ENCODE measurements around the gene CAST.
"Not testable (repeated sequence)": the region's sequence is repeated elsewhere in the genome, so short reads cannot be mapped to it uniquely, and the experiment has no call there.

The CAST gene

DNA sequence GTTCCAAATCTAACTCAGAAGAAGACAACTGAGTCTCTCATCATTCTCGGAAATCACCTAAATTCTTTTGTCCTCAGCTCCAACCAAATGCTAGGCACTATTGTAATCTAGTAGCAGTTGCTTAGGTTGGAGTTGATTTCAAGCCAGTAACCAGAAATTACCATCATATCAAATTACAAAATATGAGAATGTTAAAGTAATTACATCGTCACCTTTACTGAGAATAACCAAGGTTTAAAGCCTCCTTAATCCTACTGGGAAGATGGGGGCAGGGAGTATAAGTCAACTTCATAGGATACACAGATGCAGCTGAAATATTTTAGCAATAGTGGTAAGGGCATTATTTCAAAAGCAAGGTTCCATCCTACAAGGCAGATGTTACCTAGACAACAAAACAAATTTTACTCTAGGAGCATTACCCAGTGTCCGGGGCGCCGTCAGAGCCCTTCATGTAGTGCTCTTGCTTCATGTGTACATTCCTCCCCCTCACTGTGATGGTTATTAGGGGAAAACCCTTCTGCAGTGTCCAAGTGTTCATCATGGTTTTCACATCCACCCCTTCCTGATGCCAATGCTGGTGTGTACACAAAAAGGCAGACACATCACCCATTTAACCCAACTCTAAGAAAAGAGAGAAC is 126.1 kb downstream of the CAST start:
- DNase-seq, result no peak

DNA sequence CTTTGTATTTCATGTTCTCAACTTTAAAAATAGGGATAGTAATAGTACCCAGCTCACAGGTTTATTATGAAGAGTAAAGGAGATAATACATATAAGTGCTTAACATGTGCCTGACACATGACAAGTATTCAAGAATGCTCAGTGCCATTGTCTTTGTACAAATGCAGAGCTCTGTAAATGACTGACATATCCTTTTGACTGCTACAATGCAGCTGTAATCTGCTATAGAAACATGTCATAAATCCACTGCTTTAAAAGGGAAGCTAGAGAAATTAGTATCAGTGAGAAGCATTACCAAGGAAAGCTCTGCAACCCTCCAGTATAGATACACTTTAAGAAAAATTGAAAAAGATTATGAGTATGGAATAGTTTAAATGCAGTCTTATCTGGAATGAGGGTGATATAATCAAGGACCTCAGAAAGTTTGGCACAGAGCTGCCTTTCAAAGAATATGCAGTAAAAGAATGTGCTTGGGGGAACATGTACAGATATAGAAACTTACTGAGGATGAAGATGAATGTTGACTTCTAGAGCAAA is 127.7 kb downstream of the CAST start:
- DNase-seq, result no peak

DNA sequence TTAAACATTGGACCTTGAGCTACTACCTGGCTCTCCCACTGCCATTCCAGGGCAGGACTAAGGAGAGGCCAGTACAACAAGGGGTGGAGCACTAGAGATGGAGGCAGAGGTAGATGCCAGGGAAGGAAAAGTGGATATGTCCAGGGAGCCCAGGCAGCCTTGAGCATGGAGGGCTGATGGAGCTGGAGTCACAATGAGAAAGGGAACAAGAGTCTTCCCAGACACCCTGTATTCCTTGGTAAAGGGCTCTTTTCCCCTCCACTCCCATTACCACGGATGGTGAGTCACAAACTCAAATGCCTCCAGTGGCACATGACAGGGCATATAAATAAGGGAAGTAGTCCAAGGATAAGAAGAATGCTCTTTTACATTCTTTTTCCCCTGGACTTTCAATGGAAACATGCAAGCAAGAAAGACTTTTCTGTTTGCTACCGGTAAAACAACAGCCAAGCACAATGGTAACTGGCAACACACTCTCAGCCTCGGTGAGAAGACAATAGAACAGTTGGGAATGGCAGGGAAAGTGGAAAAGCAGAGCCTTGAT is 128.9 kb downstream of the CAST start:
- no peak for DNase-seq

DNA sequence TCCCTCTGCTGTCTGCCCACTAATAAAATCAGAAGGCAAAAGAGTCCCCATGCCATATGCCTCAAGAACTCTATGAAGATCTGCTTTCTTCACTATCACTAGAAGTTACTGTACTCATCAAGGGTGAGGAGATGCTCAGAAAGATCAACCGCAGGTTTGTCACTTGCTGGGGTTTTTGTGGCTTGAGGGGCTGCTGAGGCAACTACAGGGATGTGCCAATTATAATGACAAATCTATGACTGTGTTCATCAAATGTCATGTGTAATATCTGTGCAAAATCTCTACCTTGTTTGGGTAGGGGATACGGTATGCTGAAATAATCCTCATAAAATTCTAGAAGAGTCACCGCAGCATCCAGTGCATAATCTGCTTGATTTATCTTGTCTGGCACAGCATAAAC is 132.6 kb downstream of the CAST start:
- no peak for DNase-seq

DNA sequence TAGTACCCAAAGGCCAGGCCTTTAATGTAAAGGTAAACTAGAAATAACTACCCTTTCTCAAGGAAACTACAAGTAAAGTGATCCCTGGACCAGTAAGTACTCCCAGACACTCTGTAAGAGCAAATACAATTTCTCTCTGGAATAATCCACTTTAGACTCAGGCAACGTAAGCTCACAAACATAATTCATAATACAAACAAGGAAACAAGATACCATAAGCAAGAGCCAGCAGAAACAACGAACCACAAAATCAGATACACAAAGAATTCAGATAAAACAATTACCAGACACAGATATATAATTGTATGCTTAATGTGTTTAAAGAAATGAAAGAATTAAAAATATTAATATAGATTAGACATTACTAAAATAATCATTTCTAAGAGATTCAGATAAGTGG is 133.4 kb downstream of the CAST start:
- no peak for DNase-seq

DNA sequence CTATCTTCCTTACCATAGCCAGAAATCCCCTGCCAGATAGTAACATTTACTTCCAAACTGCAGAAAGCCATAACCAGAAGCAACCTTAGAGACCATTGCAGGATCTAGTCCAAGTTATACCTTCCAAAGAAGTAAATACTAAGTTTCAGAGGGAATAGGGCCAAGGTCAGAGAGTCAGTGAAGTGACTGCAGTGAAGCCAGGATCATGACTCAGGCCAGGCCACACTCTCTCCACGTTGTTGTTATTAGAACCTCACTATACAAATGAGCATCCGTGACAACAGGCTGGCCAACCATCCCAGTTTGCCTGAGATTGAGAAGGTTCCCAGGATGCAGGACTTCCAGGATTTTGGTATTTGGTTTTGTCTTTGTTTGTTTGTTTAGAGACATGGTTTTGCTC is 134.3 kb downstream of the CAST start:
- DNase-seq, result no peak

DNA sequence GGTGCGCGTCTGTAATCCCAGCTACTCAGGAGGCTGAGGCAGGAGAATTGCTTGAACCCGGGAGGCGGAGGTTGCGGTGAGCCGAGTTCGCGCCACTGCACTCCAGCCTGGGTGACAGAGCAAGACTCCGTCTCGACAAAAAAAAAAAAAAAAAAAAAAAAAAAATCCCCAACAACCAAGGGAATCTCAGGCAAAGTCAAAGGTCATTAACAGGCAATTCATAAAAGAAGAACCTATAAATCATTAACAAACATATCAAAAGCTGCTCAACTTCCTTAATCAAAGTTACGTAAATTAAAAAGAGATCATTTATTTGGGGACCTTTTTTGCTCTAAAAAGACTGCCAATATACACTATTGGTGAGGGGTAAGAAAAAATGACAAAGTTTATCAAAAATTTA is 139.5 kb downstream of the CAST start:
- DNase-seq, result not testable (repeated sequence)

DNA sequence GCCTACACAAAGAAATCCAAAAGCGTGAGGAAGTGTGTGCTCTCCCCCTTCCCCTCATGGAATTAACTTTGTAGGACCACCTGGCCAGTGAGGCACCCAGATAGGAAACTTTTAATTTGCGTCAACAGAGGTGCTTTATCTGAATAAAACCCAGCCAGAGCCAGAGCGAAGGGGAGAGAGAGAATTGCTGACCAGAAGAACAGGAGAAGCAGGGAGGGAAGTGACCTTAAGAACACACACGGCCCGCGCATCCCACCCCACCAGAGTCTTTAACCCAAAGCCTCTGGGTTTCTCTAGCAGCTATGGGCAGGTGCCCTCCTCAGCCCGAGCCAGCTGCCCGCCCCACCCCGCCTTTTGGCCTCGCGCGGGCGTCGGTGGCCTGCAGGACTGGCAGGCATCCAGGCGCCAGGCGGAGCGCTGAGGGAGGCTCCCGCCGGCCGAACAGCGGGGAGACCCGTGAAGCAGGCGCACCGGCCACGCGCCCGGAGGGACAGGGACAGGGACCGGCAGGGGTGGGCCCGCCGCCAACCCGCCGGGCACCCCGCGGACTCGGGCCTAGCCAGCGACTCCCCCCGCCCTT is 145.0 kb downstream of the CAST start:
- DNase-seq, result peak; percentile 58

DNA sequence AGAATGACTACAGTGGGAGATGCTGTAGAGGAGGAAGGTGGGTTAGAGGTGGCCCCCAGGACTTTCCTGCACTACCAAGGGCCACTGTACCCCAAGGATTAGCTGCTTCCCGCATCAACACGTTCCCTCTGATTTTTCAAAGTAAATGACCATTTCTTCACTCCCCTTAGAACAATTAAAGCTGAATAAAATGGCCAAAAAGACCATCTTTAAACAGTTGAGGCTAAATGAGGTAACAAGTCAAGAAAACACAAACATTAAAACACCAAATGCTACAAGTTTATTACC is 146.3 kb downstream of the CAST start:
- DNase-seq, result no peak

DNA sequence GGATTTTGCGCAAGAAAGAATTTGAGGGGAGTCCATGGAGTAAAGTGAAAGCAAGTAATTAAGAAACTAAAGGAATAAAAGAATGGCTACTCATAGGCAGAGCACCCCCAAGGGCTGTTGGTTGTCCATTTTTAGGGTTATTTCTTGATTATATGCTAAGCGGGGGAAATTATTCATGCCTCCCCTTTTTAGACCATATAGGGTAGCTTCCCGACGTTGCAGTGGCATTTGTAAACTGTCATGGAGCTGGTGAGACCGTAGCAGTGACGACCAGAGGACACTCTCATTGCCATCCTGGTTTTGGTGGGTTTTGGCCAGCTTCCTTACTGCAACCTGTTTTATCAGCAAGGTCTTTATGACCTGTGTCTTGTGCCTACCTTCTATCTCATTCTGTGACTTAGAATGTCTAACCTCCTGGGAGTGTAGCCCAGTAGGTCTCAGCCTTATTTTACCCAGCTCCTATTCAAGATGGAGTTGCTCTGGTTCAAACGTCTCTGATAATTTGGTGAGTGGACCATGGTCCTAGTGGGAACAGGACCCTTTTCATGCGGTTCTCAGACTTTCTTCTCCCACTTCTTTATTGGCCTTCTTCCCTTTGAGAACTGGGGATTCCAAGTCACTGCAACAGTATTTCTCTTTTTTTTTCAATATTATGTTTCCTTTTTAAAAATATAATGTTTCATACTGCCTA is 146.8 kb downstream of the CAST start:
- DNase-seq, result no peak

DNA sequence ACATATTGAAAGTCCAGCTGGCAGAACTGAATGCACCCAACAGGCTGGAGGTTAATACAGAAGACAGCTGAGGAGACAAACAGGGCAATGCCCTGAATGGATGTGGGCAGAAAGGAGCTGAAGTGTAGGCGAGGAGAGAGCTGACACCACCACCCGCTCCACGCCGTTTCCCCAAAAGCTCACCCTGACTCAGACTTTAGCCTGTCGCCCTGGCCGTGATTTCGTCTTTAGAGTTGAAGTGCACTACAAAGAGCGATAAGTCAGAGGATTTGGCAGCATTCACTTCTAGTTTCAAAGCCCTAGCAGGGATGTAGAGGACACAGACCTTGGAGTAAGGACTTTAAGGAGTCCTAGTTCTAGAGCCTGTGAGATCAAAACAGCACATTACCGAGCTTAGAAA is 147.7 kb downstream of the CAST start:
- DNase-seq, result no peak

DNA sequence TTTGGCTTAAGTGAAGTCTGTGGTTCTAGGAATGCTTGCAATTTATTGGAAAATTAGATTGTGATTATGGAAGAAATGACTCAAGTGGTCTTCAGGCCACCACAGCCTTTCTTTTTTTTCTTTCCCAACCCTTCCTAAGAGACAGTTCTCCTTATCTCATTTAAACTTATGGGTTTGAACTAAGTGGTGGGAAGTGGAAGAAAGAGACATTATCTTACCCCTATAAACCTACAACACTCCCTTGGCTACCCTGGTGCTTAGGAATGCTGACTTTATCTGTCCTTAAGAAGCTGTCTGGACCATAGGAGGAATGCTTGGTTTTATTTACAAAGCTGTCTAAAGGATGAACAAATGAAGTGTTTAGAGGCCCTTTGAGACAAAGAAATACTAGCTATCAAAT is 150.7 kb downstream of the CAST start:
- no peak for DNase-seq

DNA sequence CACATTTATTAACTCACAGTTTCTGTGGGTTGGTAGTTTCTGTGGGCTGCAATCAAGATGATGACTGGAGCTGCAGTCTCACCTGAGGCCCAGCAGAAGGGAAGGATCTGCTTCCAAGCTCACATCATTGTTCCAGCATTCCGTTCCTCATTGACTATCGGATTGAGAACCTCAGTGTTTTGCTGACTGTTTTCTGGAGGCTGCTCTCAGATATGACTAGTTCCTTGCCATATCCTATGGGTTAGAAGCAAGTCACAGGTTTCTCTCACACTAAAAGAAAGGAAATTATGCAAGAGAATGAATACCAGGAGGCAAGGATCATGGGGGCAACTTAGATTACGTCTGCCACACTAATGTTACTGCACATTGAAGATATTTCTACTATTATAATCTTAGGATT is 151.9 kb downstream of the CAST start:
- DNase-seq, result no peak

DNA sequence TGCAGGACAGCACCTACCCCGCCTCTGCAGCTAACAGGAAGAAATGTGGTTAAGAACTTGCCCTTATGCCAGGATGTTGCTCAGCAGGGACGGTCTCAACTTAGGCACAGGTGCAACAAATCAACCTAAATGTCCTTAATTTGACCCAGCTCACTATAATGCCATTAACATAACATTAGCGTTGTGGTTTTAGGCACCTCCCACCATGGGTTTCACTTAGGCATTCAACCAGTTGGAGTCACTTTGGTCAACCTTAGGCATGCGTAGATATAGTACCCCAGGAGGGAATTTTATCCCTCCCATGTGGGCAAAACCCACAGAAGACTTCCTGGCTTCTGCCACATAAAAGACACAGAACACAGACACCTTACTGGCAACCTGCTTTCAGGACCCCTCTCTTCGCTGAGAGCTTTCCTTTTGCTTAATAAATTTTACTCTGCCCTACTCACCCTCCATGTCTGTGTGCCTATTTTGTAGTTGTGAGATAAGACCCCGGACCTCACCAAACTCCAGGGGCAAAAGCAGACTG is 154.3 kb downstream of the CAST start:
- DNase-seq, result no peak

DNA sequence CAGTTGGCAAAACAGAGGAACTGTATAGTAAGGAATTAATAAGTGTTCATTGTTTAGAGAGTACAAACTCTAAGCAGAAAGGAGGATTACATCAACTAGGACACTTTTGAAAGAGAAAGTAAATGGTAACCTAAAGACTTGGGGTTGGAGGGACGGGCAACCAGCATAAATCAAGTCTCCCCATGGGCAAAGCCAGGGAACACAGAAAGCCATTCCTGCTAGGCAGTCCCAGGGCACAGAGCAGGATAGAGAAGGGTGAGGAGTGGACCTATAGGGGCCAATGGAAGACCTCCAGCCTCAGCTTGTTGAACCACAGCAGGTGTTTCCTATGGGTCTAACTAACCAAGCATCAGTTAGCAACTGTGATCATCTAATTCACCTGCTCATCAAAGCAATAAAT is 154.8 kb downstream of the CAST start:
- DNase-seq, result no peak

DNA sequence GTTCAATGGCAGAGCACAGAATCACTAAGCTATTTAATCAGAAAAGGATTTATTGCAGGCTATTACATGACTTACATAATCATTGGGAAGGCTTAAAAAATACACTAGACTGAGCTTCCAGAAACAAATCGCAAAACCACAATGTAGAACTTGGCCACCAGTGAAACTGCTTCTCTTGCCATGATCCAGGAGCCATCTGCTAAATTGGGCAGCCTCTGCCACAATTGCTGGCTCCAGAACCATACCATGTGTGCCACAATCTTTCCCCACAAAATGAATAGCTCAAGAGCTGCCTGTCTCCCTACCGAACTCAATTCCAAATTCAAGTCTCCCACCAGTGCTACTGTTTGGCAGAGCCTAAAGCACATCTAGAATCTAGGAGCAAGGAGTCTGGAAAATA is 155.3 kb downstream of the CAST start:
- no peak for DNase-seq

DNA sequence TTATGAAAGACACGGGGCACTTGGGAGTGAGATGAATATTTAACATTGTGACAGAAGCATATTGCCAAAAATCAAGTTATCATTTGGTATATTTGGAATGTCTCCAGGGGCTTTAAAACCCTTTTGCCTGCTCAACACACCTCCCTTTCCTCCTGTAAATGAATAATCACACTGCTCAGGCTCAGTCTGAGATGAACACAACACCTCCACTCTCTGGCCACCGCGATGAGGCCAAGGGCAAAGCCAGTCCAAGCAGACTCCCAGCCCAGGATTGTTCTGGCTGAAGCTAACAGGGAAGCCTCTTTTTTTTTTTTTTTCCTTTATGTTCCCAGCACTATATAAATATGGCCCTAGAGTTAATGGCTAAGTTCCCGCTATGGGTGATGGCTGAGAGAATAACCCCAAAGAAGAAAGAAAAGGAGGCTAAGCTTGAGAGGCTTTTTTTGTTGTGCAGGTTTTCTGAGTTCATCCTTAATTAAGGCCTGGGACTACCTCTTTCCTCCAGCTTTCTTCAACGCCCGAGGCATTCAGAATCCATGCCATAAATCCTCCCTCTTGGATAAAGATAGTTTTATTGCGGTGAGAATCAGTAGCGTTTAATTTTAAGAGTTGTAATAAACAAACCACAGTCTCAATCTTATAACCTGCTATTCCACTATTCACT is 156.1 kb downstream of the CAST start:
- DNase-seq, result no peak

DNA sequence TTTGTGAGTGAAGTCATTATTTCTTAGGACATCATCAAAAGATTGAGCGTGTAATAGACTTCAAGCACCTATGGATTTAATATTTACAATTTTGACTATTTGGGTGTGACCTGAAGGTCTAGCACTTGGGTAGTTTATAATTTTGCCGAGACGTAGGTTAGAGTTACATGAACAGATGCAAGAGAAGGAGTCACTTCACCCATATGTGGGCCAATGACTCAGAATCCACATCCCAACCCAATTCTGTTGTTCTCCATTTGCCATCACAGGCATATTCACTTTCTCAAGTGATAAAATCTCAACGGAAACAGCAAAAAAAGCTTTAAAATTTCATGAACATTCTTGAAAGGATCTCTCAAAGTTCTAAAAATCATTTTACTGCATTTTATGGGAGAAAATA is 157.6 kb downstream of the CAST start:
- no peak for DNase-seq

DNA sequence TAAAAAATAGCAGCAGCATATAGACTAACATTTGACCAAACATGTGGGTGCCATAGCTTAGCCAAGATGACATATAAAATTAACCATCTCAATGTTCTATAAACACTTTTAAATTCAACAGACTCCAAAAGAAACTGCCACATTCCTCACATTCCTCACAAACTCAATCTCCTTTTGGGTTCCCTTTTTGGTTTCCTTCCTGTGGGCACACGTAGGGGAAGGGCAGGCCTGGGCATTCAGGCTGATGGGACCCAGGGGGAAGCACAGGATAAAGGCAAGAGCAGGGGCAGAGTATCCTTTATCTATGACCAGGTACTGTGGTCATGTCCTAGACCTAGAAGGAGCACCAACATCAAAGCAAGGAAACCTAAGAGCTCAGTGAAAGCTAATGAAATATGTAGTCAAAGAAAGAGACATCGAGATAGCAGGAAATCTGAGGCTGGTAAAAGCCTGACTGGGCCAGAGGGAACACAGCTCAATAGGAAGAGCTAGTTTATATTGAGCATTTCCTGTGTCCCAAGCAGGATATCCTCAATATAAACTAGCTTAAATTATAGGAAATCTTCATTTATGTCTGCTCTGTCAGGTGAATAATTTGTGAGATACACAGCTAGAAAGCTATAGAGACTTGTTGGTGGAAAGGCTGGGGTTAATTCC is 159.2 kb downstream of the CAST start:
- no peak for DNase-seq

DNA sequence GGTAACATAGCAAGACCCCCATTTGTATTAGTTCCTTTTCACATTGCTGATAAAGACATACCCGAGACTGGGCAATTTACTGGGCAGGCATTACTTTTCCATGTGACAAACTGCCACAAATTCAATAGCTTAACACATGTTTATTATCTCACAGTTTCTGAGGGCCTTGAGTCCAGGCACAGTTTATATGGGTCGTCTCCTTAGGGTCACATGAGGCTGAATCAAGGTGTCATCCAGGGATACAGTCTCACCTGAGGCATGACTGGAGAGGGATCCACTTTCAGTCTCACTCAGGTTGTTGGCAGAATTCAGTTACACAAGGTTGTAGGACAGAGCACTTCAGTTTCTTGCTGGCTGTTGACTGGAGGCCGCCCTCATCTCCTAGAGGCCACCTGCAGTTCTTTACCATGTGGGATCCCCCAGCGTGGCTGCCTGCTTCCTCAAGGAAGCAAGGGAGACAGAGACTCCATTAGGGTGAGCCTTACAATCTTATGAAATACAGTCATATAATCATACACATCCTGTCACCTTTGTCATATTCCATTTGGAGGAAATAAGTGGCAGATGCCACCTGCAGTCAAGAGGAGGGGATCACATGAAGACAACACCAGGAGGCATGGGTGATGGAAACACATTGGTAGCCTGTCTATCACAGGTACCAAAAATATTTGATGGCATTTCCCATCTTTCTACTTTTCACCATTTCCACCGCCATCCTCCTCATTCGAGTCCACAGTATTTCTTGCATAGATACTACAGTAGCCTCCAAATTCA is 160.7 kb downstream of the CAST start:
- DNase-seq, result no peak

DNA sequence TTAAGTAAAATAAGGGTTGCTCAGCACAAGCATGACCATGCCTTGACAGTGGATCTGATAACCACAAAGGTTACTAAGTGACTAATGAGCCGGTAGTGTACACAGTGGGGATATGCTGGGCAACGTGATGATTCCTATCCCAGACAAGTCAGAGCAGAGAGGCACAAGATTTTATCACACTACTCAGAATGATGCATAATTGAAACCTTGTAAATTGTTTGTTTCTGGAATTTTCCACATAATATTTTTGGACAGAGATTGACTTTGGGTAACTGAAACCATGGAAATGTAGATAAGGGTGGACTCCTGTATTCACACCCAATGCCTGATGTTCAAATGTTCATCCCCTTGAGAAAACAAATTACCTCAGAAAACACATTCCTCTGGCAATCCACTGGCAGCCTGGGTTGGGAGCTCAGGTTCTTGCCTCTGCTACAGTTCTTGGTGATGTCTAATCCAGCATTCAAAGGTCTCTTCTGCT is 161.8 kb downstream of the CAST start:
- DNase-seq, result no peak
